ENCODE measurements around the gene MIAT.

DNA sequence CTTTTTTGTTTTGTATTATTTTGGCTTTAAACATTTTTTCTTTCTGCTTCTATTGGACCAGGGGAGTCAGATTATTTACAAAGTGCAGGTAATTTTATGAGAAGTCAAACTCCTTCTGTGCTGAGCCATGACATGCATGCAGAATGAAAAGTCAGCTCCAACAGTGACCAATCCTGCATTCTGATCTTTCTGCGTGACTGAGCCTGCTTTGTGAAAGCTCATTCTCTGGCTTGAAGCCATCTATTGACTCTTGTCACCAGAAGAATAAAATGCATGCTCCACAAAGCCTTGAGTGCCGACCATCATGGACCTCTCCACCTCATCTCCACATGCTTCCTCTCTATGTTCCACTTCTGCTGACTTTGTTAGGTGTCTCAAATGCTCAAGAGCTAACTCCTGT, 50.2 kb downstream of the MIAT start:
- TF ChIP-seq, protein P1, sequence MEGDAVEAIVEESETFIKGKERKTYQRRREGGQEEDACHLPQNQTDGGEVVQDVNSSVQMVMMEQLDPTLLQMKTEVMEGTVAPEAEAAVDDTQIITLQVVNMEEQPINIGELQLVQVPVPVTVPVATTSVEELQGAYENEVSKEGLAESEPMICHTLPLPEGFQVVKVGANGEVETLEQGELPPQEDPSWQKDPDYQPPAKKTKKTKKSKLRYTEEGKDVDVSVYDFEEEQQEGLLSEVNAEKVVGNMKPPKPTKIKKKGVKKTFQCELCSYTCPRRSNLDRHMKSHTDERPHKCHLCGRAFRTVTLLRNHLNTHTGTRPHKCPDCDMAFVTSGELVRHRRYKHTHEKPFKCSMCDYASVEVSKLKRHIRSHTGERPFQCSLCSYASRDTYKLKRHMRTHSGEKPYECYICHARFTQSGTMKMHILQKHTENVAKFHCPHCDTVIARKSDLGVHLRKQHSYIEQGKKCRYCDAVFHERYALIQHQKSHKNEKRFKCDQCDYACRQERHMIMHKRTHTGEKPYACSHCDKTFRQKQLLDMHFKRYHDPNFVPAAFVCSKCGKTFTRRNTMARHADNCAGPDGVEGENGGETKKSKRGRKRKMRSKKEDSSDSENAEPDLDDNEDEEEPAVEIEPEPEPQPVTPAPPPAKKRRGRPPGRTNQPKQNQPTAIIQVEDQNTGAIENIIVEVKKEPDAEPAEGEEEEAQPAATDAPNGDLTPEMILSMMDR (IDR thresholded peaks at IDR 0.05; ENCODE audit: extremely low read depth in 1 of 2, insufficient read depth in 1 of 2, low read depth in 1 of 2, low read length in 2 of 2) = no peak
- TF ChIP-seq POLR2A (IDR thresholded peaks at IDR 0.05; ENCODE audit: low read depth, low read length) (no peak), MYC (IDR thresholded peaks at IDR 0.05; ENCODE audit: low read depth, low read length) (no peak)
